Measurements from ENCODE around the gene ACSL6.

ACSL6 gene

DNA sequence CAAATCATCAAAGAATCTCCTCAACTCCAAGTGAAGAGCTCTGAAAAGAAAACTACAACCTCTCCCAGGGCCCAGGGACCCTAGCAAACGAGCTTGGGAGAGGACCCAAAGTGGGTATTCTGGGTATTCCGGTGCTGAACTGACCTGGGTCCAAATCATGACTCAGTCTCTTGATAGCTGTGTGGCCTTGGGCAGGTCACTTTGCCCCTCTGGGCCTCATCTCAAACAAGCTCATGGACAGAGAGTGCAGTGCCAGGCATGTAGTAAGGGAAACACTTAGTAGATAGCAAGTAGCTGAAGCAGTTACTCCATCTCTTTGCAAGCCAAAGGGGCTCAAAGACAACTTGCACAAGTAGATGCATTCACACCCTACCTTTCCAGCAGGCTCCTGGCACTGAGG is 12.4 kb downstream of the ACSL6 start:
- DNase-seq, result no peak

GRCh38 chr5:131998431-131999040 is 12.9 kb downstream of the ACSL6 start:
- DNase-seq, result no peak

DNA sequence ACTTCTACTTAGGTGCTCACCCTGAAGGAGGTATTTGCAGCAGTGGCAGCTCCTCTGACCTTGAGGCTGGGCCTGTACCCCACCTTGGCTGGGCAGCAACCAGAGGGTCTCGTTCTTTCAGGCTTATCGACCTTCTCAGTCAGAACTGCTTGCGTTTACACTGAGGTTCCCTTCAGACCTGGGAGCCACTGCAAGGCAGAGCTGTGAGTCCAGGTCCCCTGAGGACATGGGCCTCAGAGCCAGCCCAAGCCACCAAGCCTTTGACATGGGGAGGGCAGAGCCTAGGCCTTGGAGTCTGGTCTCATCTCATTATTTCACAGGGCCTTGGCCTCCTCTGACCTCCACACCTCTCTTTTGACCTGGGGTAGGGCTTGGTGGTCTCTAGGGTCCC is 13.7 kb downstream of the ACSL6 start:
- no peak for DNase-seq

DNA sequence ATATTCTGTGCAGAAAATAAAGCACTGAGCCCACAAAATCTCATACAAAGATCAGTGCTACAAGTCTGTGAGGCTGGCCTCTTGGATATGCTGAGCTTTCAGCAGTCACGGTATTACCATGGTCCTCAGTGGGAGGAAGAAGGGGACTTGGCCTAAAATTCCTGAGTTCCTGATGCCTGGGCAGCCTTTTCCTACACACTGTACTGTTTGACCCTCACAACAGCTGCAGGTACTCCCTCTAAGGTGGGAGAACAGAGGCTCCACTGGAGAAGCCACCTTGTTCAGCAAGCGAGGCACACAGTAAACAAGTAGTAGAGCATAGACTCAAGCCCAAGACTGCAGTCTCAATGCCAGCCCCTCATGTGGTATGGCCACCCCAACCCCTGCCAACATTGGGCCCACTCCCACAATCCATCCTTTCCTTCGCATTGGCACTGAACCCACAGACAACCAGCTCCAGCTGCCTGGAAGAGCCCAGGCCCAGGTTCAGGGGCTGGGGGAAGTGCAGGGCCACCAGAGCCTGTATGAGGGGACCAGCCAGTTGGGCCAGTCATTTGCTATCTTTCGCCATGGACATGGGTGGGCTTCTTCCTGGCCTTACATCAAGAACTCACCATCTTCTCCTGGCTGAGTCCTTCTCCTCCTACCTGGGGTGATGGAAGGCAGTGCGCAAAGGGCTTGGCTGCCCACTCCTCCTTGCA is 14.3 kb downstream of the ACSL6 start:
- DNase-seq, result no peak

DNA sequence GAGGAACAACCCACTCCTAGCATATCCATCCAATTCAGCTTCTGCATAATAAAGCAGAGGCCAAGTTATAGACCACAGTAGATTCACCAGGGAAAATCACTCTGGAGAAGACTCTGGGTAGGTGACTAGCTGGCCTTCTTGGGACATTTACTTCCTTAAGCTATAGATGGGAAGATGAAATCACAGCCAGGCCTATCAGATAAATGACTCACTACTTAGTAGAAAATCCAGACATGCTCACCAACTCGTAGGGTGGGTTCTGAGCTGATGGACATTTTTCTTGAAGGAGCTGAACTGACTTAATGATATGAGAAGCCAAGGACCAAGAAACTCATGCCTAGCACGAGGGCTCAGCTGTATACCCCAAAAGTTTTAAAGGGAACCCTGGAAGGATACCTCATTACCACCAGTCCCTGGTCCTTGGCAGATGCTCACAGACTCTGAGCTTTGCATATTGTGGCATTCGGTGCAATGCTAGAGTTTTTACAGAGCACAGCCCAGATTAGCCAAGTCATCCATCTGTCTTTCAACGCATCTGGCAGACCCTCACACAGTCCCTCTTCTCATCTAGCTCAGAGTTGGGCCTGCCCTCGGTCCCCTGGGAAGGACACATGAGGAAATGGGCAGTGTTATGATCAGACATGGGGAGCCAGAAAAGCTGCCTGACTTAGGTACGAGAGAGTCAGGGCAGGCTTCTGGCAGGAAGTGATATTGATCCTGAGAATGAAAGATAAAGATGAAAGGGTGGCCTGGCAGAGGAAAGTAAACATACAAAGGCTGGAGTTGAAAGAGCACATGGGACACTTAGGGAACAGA is 15.0 kb downstream of the ACSL6 start:
- no peak for DNase-seq

DNA sequence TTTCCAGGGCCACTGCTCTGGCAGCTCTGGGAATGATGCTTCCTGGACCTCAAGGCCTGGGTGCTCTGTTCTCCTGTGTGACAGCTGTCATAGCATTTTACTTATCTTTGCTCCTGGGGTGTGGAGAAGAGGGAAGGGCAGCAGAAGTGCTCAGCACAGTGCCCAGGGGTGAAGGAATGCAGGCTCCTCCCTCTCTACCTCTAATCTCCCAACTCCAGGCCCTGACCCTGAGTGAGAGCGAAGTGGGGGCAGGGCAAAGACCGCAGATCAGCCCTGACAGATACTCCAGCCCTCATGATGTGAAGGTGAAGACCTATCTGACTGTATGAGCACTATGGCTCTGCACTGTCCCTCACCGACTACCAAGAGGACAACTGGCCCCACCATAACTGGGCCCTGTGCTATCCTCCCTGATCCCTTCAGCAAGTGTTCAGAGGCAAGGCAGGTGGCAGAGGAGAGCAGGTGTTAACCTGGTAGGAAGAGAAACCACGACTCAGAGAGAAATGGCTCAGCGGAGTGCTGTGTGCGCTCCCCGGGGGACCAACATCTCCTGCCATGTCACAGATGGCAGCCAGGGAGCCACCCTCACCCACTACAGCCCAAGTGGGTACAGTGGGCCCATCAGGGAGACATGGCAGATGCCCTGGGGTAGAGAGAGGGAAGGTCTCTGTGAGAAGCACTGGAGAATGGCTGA is 16.8 kb downstream of the ACSL6 start:
- no peak for DNase-seq

DNA sequence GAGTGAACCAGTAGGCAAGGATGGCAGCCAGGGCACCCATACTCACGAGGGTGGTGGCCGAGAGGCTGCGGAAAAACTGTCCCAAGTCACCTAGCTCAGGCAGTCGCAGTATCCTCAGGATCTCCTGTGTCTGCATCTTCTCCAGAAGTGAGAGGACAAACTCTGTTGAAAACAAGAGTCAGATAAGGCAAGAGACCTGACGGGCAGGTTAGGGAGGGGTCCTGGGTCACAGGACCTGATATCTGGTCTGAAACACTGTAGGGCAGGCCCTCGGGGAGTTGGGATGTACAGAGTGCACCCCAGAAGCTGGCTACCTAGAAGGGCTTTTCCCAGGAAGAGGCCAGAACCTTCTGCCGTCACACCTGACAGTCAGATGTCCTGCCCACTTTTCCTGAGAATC is 17.4 kb downstream of the ACSL6 start:
- no peak for DNase-seq

DNA sequence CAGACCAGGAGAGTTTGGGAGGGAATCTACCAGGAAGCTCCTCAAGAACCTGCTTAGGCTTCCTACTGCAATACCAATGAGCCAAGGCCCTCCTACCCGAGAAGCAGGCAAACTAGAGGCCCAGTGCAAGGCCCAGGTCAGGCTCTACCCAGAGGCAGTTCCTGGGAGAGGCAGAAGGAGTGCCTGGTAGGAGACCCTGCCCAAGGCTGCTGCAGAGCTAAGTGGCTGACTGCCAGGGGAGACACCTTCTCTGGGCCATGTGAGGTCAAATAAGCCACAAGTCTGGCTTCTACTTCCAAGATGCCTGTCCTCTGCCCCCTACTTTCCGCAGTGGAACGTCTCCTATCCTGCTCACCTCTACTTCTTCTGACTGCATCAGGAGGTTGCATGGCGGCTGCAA is 17.8 kb downstream of the ACSL6 start:
- no peak for DNase-seq

- no peak for DNase-seq
These were observed 19.1 kb downstream of the ACSL6 start for GRCh38 chr5:131992370-131992769.

DNA sequence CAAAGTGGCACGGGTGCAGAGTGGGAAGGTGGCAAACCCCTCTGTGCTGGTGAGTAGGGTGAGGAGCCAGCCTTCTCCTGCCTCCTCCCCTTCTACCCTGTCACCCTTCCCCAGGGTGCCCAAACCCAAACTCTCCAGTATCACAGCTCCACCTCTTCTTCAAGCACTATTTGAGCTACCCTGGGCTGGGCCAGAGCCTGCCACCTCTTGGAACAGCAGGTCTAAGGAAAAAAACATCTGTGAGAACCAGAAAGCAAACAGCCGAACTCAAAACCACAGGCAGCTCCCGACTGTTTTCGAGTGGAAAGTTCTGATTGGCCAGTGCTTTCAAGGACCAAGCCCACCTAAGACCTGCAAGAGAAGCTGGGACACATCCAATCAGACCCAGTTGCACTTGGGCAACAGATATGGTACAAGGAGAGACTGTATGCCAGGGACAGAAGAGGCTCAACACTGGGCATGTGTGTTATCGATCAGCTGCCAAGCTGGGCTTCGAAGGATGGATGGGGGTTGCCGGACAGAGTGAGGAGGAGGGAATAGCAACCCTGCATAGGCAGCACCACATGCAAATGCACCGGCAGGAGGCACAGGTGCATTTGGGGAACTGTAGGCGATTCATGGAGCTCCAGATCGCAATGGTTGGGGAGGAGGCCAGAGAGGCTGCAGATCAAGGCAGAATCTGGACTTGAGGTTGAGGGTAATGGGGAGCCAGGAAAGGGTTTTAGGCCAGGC is 19.7 kb downstream of the ACSL6 start:
- no peak for DNase-seq

GRCh38 chr5:131990716-131991115 is 20.7 kb downstream of the ACSL6 start:
- DNase-seq, result no peak

DNA sequence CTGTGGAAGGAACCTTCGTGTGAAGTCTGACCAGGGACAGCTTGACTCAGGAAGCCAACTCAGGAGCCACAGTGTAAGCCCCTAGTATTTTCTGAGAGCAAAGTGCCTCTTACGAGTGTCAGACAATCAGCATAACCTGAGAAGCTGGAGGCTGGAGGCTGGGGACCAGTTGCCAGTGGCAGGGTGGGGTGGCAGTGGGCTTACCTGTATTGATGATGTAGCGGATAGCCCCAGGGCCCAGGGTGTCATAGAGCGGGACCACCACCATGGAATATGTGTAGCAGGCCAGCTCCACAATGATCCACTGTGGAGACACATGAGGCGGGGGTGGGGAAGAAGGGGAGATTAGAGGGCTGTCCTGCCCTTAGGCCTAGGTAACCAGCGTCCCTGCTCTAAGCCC is 22.9 kb downstream of the ACSL6 start:
- no peak for DNase-seq

DNA sequence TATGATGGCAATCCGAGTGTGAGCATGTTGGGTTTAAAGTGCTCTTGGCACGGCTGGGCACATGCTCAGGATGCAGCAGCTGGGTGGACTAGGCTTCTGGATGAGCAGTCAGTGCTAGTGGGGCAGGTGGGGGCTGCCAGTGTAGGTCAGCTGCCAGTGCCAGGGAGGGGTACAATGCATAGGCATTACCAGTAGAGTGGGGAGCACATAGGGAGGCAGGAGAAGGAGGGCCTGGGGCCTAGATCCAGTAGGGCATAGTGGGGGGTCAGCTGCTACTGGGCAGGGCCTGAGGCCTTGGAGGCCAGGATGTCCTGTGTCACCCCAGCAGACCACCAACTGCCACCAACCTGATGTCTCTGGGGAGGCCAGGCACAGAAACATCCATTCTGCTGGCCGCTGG is 24.2 kb downstream of the ACSL6 start:
- DNase-seq, result no peak

GRCh38 chr5:131986161-131986912 is 25.1 kb downstream of the ACSL6 start:
- no peak for DNase-seq

DNA sequence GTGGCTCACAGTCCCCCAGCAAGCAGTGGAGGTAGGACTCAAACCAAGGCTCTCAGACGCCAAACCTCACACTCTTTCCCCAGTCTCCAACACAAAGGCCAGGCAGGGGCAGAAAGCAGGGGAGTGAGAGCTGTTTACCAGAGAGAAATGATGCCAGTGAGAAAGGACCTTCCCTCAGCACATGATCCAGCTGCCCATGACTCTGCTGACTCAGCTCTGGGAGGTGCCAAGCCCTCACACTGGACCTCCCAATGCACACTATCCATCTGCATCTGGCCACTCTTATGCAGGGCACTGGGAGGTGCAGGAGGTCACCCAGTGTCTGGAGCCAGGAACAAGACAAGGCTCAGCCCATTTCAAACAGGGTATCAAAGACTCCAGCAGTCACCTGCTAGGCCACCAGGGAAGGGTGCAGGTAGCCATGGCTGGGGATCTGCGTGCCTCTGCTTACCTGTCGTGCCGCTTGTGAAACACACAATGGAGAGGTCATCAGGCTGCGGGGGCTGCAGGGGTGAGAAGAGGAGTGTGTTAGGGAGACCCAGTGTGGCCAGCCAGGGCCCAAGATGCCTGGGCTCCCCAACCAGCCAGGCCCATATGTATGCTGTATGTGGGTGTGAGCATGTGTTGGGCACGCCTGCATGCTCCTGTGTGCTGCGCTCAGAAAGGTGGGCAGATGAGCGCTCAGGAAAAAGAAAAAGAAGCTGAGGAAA is 26.3 kb downstream of the ACSL6 start:
- DNase-seq, result no peak

DNA sequence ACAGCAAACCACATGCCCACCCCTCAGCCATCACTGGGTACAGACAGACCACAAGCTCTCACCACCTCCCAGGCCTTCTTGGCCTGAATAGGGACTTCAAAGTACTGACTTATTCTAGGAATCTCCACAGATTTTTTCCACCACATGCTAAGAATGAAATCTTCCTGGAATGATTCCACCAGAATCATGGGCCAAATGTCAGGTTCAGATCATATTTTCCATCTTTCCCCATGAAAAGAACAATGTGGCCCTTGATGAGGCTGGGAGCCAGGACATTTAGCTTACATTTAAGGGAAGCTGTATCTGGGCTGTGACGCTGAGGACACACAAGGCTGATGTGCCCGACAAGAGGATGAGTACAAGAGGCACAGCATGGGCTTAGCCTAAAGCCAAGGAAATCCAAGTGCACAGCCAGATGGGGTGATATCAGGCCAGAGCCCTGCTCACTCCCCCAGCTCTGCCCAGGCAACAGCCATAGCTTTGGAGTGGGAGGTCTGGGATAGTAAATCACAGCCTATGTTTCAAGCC is 28.1 kb downstream of the ACSL6 start:
- DNase-seq, result no peak

GRCh38 chr5:131981516-131981915 is 29.9 kb downstream of the ACSL6 start:
- no peak for DNase-seq

DNA sequence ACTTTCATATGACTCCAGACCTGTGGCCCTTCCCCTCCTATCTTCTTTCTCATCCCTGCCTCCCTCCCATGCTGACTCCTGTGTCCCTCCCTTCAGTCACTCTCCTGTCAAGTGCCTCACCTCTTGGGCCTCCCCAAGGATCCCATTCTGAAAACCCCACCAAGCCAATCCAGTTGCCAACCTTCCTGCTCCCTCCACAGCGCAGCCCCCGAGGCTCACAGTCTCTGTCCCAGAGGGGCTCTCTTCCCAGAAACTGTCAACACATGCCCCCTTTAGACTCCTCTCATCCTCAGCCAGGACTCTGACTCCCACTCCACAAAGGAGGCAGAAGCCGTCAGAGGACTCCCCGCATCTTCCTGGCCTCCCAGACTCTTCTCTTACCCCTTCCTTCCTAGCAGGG is 30.8 kb downstream of the ACSL6 start:
- DNase-seq, result no peak

- DNase-seq, result no peak
These were observed 31.6 kb downstream of the ACSL6 start for GRCh38 chr5:131979816-131980215.

DNA sequence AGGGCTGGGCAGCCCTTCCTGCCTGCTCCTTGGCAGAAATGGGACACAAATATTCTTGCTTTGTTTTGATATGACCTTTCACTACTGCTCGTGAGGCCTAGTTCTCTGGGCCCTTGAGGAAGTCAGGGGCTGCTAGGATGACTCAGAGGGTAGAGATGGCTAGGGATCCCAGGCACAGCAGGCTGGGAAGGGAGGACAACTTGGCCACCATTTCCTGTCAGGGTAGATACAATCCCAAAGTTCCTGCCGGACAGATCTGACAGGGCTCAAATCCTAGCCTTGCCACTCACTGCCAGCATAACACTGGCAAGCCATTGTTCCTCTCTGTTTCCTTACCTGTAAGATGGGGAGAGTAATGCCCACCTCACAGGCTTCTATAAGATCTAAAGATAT is 34.2 kb downstream of the ACSL6 start:
- DNase-seq, result no peak

All from T-helper 9 cell (primary cell).